ENCODE measurements around the gene TLK2. TPM values are rescaled to one million over a fixed set of nuclear protein-coding genes. Genes with fewer than 3 reads are reported as not detected.
"Not testable (repeated sequence)": the region's sequence is repeated elsewhere in the genome, so short reads cannot be mapped to it uniquely, and the experiment has no call there.

Gene TLK2
- total RNA-seq, 2 experiments from 2014 or later: 34.9 to 40.3 TPM

- CTCF ChIA-PET: no interaction called here
Measured at GRCh38 chr17:62595484-62595883, 116.9 kb downstream of the TLK2 start.

DNA sequence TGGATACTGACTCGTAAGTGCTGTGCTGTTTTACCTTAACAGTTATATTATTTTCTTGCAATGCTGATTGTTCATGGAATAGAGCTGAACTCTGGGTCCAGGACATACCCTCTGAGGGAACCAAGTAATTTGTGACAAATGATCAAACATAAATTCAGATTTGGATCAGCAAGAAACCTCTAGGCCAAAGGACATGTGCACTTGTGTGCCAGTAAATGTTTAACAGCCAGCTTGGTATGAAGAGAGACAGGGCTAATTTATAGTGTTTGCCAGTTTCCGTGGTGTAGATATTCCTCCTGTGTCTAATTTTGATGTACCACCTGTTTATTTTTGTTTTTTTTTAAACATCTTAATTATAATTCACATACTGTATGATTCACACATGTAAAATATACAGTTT lies 118.0 kb downstream of the TLK2 start:
- CTCF ChIA-PET: no interaction called here
- POLR2A ChIA-PET: no interaction called here

More at GRCh38 chr17:62595484-62595883, 116.9 kb downstream of the TLK2 start:
- POLR2A ChIA-PET: no interaction called here

DNA sequence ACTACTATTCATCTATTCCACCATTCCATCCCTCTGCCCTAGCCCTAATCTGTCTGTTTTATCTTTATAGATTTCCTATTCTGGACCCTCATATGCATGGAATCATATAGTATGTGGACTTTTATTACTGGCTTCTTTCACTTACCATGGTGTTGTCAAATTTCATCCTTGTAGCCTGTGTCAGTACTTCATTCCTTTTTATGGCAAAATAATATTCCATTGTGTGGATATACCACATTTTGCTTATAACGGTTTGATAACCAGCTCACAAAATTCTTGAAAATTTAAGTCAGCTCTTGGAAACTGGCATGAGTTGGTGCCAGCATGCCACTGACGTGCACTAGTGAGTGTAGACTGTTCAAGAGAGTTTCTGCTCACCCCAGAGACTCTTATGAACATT lies 118.5 kb downstream of the TLK2 start:
- CTCF ChIA-PET: no interaction called here
- POLR2A ChIA-PET: no interaction called here

- POLR2A ChIA-PET: no interaction called here
- CTCF ChIA-PET: no interaction called here
Measured at GRCh38 chr17:62597920-62598319, 119.3 kb downstream of the TLK2 start.

DNA sequence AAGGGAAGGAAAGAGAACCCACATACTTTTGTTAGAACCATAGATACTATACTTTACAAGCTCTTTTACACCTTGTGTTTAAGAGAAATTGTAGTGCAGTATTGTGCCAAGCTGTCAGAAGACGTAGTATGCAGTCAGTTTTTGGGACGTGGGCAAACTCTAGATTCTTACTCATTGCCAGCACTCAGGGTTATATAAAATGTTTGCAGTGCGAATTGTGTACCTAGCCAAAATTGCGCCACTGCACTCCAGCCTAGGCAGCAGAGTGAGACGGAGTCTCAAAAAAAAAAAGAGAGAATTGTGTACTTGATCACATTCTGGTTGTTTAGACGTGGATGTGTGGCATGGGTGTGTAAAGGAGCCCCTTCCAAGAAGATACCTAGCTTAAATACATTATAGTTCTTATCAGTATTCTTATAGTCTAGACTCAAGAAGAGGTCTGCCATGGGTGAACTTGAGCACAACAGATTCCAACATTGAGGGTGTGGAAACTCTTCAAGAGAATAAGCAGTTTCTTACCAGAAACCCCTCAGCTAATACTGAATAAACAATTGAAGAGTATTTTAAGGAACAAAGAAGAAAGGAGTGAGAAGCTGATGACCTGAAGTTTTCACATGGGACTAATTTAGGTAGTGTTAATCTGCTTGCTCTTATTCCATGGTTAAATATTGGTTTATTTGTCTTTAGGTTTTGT lies 121.5 kb downstream of the TLK2 start:
- POLR2A ChIA-PET: no interaction called here
- CTCF ChIA-PET: no interaction called here

DNA sequence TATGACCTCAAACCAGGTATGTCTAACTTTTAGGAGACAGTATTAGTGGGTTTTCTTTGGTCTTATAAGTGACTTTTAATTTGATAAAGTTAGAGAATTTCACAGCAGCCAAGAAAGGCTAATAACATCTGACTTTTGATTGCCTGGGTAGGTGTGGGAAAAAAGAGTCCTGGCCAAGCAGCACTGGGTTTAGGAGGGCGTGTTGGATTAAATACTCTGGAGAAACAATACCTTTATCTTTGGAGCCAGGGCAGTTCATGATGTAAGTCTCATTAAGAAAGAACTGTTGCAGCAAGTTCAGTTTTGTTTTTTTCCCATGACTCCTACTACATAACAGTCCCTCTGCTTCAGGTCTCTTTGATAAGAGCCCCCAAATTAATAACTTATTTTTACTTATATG lies 122.2 kb downstream of the TLK2 start:
- POLR2A ChIA-PET: no interaction called here
- CTCF ChIA-PET: no interaction called here

GRCh38 chr17:62601471-62601870 lies 122.8 kb downstream of the TLK2 start:
- ChIA-PET CTCF (no interaction called here), POLR2A (no interaction called here)

- CTCF ChIA-PET, POLR2A ChIA-PET: not testable (repeated sequence)
Measured at GRCh38 chr17:62603783-62604182, 125.2 kb downstream of the TLK2 start.

DNA sequence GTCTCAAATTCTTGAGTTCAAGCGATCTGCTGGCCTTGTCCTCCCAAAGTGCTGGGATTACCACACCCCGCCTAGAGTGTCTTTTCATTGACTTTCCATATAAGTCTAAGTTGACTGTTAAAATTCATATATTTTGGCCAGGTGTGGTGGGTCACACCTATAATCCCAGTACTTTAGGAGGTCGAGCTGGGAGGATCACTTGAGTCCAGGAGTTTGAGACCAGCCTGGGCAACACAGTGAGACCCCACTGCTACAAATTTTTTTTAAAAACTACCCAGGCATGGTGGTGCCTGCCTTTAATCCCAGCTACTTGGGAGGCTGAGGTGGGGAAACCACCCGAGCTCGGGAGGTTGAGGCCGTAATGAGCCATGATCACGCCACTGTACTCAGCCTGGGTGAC lies 127.0 kb downstream of the TLK2 start:
- POLR2A ChIA-PET: no interaction called here
- CTCF ChIA-PET: no interaction called here

GRCh38 chr17:62611292-62611691 lies 132.7 kb downstream of the TLK2 start:
- ChIA-PET POLR2A (interaction anchor here (0.6 kb wide), 1 partner anchor 37 kb away, joined by 4 read pairs; no protein-coding TSS in a partner anchor), CTCF (no interaction called here)

- CTCF ChIA-PET: no interaction called here
- POLR2A ChIA-PET: no interaction called here
Measured at GRCh38 chr17:62611728-62612127, 133.1 kb downstream of the TLK2 start.

DNA sequence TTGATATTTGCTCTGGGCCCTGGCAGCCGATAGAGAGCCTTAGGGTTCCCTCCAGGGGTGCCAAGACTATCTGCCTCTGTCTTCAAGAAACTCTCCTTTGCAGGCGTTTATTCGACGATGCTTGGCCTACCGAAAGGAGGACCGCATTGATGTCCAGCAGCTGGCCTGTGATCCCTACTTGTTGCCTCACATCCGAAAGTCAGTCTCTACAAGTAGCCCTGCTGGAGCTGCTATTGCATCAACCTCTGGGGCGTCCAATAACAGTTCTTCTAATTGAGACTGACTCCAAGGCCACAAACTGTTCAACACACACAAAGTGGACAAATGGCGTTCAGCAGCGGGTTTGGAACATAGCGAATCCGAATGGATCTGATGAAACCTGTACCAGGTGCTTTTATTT lies 133.7 kb downstream of the TLK2 start:
- POLR2A ChIA-PET: not testable (repeated sequence)

DNA sequence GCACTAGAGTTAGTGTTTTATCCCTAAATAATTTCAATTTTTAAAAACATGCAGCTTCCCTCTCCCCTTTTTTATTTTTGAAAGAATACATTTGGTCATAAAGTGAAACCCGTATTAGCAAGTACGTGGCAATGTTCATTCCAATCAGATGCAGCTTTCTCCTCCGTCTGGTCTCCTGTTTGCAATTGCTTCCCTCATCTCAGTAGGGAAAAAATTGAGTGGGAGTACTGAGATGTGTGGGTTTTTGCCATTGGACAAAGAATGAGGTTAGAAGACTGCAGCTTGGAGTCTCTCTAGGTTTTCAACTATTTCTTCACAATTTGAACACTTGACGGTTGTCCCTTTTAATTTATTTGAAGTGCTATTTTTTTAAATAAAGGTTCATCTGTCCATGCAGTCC lies 134.5 kb downstream of the TLK2 start:
- POLR2A ChIA-PET, CTCF ChIA-PET: not testable (repeated sequence)

More for the DNA sequence above, 133.7 kb downstream of the TLK2 start:
- CTCF ChIA-PET: not testable (repeated sequence)

DNA sequence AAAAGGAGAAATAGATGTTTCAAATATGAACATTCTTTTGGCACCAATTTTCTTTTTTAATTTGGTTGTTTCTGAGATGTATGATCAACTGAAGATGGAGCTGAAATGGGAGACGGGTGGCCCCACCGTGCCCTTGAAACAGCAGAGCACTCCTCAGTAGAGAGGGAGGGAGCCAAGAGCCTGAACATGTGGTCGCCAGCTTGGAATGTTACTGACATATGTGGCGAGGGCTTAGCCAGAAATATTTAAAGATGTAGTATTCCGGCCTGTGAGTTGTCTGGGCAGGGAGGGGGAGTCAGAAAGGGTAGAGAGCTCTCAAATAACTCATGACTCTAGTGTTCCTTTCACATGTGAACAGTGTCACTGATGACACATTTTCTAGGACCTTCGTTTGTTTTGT lies 135.5 kb downstream of the TLK2 start:
- POLR2A ChIA-PET: no interaction called here
- CTCF ChIA-PET: interaction anchor here (0.6 kb wide), 1 partner anchor 118 kb away, joined by 3 read pairs; no protein-coding TSS in a partner anchor

DNA sequence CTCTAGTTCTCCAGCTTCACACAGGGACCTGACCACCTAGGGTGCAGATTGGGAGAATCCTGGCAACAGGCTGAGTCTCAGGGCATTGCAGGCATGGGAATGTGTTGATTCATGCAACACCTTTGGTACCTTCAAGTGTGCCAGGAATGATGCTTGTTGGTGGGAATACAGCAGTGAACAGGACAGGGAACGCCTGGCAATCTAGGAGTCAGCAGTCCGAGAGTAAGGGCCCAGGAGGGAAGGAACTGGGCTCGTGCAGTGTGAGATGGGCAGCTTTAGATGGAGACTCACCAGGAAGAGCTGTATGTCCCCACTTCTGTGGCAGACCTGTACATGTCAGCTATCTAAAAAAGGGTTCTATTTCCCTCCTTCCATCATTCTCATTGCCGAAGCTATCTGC lies 136.9 kb downstream of the TLK2 start:
- ChIA-PET CTCF (no interaction called here), POLR2A (no interaction called here)

DNA sequence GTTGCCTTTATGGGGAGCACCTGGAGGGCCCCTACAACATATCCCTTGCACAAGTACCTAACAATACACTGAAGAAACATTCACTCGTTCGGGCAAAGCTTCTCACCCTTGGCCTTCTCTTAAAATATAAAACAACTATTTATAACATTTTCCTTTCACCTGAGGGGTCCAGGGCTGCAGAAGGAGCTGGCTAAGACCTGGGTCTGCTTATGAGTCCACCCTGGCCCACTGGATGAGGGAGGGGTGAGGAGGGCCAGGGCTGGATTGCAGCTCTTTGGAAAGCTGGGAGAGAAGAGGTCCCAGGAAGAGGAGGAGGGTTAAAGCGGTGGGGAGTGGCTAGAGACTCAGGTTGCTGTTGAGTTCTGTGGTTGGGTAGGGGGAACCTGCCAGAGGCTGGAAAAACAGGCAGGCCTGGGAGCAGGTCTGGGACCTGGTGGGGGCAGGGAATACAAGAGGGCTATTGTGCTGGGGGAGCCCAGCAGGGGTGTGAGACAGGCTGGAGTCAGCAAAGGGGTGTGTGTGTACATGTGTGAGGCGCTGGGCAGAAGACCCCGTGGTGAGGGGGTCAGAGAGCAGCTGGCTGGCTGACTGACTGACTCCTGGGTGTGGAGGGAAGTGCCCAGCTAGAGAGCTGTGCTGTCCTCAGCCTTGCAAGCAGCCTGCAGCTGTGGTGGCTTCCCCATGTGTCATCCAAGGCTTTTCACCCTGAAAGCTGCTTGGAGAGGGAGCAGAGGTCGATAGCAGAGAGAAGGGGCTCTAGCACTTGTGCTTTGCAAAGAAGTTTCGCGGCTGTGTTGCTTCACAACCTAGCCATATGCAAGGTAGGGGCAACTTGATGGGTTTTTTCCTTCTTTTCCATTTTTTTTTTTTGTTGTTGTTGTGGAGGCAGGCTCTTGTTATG lies 138.6 kb downstream of the TLK2 start:
- ChIA-PET CTCF (no interaction called here), POLR2A (no interaction called here)

DNA sequence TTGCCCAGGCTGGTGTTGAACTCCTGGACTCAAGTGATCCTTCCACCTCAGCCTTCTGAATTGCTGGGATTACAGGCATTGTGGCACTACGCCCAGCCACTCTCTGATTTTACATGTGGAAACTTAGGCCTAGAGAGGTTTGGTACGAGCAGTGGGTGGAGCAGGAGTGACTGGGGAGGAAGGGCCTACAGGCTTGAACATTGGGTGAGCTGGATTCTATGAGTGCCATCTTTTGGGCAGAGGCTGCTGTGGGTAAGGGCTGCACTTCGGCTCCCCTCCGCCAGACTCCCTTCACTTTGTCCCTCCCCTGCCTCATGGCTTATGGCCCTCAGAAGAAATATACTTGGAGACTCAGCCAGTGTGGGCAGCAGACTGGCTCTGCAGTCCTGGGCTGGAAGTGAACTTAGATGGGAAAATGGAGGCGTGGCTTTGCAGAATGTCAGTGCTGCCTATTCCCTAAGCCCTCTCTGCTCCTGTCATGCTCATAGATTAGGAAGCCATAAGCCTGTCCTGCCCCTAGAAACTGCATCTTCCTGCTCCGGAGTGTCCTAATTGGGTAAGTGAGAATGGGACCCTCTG lies 139.4 kb downstream of the TLK2 start:
- ChIA-PET POLR2A (no interaction called here), CTCF (no interaction called here)

DNA sequence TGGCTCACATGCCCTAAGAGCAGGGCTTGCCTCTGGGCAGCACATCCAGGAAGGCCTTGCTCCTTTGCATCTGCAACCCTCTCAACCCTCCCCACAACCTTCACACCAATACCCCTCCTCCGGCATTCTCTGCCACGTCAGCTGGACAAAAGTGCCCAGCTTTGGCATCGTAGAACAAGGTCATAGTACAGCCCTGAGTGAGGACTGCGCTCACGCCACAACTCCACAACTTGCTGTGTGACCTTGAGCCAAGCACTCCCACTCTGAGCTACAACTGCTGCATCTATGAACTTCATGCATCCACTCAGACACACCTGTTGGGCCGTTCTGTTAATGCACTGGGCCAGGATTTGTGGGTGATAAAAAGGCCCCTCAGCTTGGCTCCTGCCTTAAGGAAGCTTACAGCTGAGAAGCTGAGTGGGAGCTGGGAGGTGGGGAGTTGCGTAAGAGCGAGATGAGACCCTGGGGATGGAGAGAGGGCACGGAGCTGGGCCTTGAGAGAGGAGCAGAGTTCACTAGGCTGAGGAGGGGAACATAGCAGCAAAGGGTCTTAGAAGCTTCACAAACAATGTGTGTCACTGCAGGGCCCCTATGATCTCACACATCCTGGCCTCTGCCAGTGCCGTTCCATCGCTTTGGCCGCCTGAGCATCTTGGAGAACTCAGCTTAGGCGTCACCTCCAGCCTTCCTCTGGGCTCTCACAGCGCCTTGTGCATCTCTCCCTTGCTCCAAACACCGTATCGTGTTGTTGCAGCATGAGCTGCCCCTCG lies 140.2 kb downstream of the TLK2 start:
- POLR2A ChIA-PET: no interaction called here
- CTCF ChIA-PET: no interaction called here

- POLR2A ChIA-PET: no interaction called here
- CTCF ChIA-PET: no interaction called here
Measured at GRCh38 chr17:62619417-62620155, 141.0 kb downstream of the TLK2 start.

DNA sequence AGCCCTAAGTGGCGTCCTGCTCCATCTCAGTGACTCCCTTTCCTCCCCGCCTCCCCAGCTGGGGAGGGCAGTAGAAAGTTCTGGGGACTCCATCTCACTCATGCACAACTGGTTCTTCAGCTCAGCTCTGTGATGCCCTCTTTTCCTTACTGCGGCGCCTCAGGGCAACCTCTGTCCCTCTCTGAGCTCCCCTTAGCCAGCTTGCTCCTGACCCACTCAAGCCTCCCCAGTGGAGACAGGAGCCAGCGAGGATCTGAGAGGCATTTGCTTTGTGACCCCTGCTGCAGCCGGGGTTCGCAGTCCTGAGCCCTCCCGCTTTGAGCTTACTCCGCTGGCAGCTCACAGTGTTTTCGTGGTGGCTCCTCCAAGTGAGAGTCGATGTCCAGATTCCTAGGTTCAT lies 142.6 kb downstream of the TLK2 start:
- ChIA-PET POLR2A (no interaction called here), CTCF (no interaction called here)

All from activated CD8-positive, alpha-beta memory T cell treated with anti-CD3 and anti-CD28 coated beads for 36 hours (primary cell).